CD14-positive monocyte (primary cell): ENCODE measurements around the gene SGCD. TPM values are rescaled to one million over a fixed set of nuclear protein-coding genes. Genes with fewer than 3 reads are reported as not detected.

Experiments used
- DNase-seq, 3 donors: peaks; one replicate each; pipeline ENCODE4 v3.0.0-alpha.2; 2011 to 2022
- H2AFZ ChIP-seq: 2 replicates; pipeline ENCODE4 v1.6.0; 2012; ENCODE audit warnings: mild to moderate bottlenecking, low read depth, low read length, inconsistent platforms; ENCODE audit not compliant: insufficient read depth, poor library complexity, severe bottlenecking
- H3K27ac ChIP-seq, 2 donors: 1 replicate in 1 of 2; 2 replicates in 1 of 2; pipeline ENCODE4 v1.5.1; 2012 to 2013; ENCODE audit warnings: low read length in 2 of 2, control low read depth in 1 of 2, inconsistent platforms in 1 of 2, low read depth in 1 of 2, mild to moderate bottlenecking in 1 of 2
- H3K27me3 ChIP-seq, 2 donors: one replicate each; pipeline versions ENCODE4 v1.6.0 to v1.6.1; 2011 to 2013; ENCODE audit warnings: low read length in 2 of 2; ENCODE audit not compliant: control insufficient read depth in 2 of 2, insufficient read depth in 2 of 2
- H3K36me3 ChIP-seq, 2 donors: replicated peaks in 1 of 2; 1 replicate in 1 of 2; 2 replicates in 1 of 2; pipeline versions ENCODE4 v1.5.1 to v1.6.1; 2012 to 2013; ENCODE audit warnings: low read length in 2 of 2, control low read depth in 1 of 2, inconsistent platforms in 1 of 2, mild to moderate bottlenecking in 1 of 2; ENCODE audit not compliant: insufficient read depth in 2 of 2, control insufficient read depth in 1 of 2
- H3K4me1 ChIP-seq, 2 donors: 1 replicate in 1 of 2; 2 replicates in 1 of 2; pipeline versions ENCODE4 v1.5.1 to v1.6.1; 2012 to 2013; ENCODE audit warnings: low read length in 2 of 2, control low read depth in 1 of 2, inconsistent platforms in 1 of 2, mild to moderate bottlenecking in 1 of 2, moderate library complexity in 1 of 2; ENCODE audit not compliant: insufficient read depth in 2 of 2, control insufficient read depth in 1 of 2
- H3K4me2 ChIP-seq: replicated peaks from 2 replicates; pipeline ENCODE3; 2012; ENCODE audit warnings: low read length, moderate library complexity, mild to moderate bottlenecking; ENCODE audit not compliant: poor library complexity, severe bottlenecking; ENCODE audit errors: extremely low read depth
- H3K4me3 ChIP-seq, 3 experiments: fragments of 200-600 bp in 1 of 3; sonication (generic) in 1 of 3; replicated peaks in 1 of 3; 1 replicate in 2 of 3; 2 replicates in 1 of 3; pipeline ENCODE4 v1.5.1; 2011 to 2013; ENCODE audit warnings: low read length in 3 of 3, mild to moderate bottlenecking in 3 of 3, control low read depth in 2 of 3, low read depth in 2 of 3, inconsistent platforms in 1 of 3, moderate library complexity in 1 of 3
- H3K79me2 ChIP-seq: 2 replicates; pipeline ENCODE4 v1.6.0; 2012; ENCODE audit warnings: mild to moderate bottlenecking, control low read depth, inconsistent platforms, low read length, moderate library complexity; ENCODE audit not compliant: insufficient read depth
- H3K9ac ChIP-seq: 2 replicates; pipeline ENCODE4 v1.6.0; 2017; ENCODE audit warnings: low read length, mild to moderate bottlenecking; ENCODE audit not compliant: insufficient read depth, poor library complexity, severe bottlenecking
- H3K9me3 ChIP-seq, 2 donors: replicated peaks in 1 of 2; 1 replicate in 1 of 2; 2 replicates in 1 of 2; pipeline versions ENCODE4 v1.5.1 to v1.6.1; 2012 to 2013; ENCODE audit warnings: low read length in 2 of 2, control low read depth in 1 of 2; ENCODE audit not compliant: control insufficient read depth in 1 of 2, insufficient read depth in 1 of 2
- H4K20me1 ChIP-seq: 2 replicates; pipeline ENCODE4 v1.6.0; 2012; ENCODE audit warnings: mild to moderate bottlenecking, low read length, control low read depth, moderate library complexity; ENCODE audit not compliant: insufficient read depth
- H3K27ac Mint-ChIP-seq, 7 donors: one replicate each; pipeline ENCODE4 v1.8.0; 2020; ENCODE audit warnings: mild to moderate bottlenecking in 7 of 7, mixed read lengths in 7 of 7, moderate library complexity in 6 of 7, inconsistent platforms in 2 of 7
- H3K27me3 Mint-ChIP-seq, 3 donors: one replicate each; pipeline ENCODE4 v1.8.0; 2021 to 2022; ENCODE audit warnings: low read depth in 3 of 3, mild to moderate bottlenecking in 3 of 3, mixed read lengths in 3 of 3, moderate library complexity in 3 of 3, inconsistent platforms in 1 of 3
- H3K36me3 Mint-ChIP-seq, 2 donors: one replicate each; pipeline ENCODE4 v1.8.0; 2020; ENCODE audit warnings: mixed read lengths in 2 of 2, inconsistent platforms in 1 of 2, mild to moderate bottlenecking in 1 of 2
- H3K4me1 Mint-ChIP-seq: one replicate; pipeline ENCODE4 v1.8.0; 2020; ENCODE audit warnings: mild to moderate bottlenecking, mixed read lengths
- H3K4me3 Mint-ChIP-seq, 2 donors: one replicate each; pipeline ENCODE4 v1.8.0; 2020; ENCODE audit warnings: mild to moderate bottlenecking in 2 of 2, mixed read lengths in 2 of 2, moderate library complexity in 1 of 2
- H3K9me3 Mint-ChIP-seq, 7 donors: one replicate each; pipeline ENCODE4 v1.8.0; 2020 to 2022; ENCODE audit warnings: mixed read lengths in 7 of 7, mild to moderate bottlenecking in 6 of 7, moderate library complexity in 6 of 7, inconsistent platforms in 2 of 7
- CTCF ChIP-seq: fragments of 200-600 bp; IDR thresholded peaks from one replicate; pipeline ENCODE4 v1.8.0; 2022; ENCODE audit warnings: antibody characterized with exemption, mild to moderate bottlenecking
- WGBS: methylation state at CpG from one replicate; pipeline ENCODE4 v1.1.5; 2013; ENCODE audit warnings: missing lambda C conversion rate; ENCODE audit not compliant: insufficient coverage; 5-methylcytosine and 5-hydroxymethylcytosine counted together
- intact Hi-C, 2 donors: fragments of 100-400 bp; cut with micrococcal nuclease; formaldehyde crosslinking; loops; one replicate each; pipeline versions ENCODE4 v1.15.0 to v1.15.1; 2023
- polyA plus RNA-seq, 3 donors: library from polyadenylated mRNA; depleted of rRNA in 1 of 3; unstranded in 2 of 3; stranded (reverse) in 1 of 3; fragments of 300-500 nt in 2 of 3; fragments of >200 nt in 1 of 3; fragmentation: Illumina TruSeq in 2 of 3; gene quantifications; 1 replicate in 2 of 3; 2 replicates in 1 of 3; pipeline ENCODE4 v1.2.3, GENCODE V29; 2012 to 2021

SGCD gene
- polyA plus RNA-seq, 3 donors = not detected

- Mint-ChIP-seq H3K4me1 (no peaks in the 10 kb centered on the region), H3K9me3 (peaks cover 0 to 5% (median 1%) of the 10 kb centered on the region in 7 donors), H3K27ac (no peak overlapping the region), H3K36me3 (no peaks in the 10 kb centered on the region), H3K4me3 (no peak overlapping the region), H3K27me3 (no peaks in the 10 kb centered on the region)
- Histone ChIP-seq H3K9me3 (peaks cover 0 to 6% of the 10 kb centered on the region in 2 donors), H3K27me3 (no peaks in the 10 kb centered on the region), H3K79me2 (no peaks in the 10 kb centered on the region), H3K27ac (no peak overlapping the region), H3K4me3 (no peak overlapping the region), H3K4me1 (no peaks in the 10 kb centered on the region), H2AFZ (no peak overlapping the region), H4K20me1 (no peaks in the 10 kb centered on the region), H3K9ac (no peak overlapping the region), H3K36me3 (no peaks in the 10 kb centered on the region), H3K4me2 (no peak overlapping the region)
- intact Hi-C loops = no loop called here
- no peak for TF ChIP-seq CTCF
- 100% methylated on average over 2 of the region's 3 CpGs for WGBS
- DNase-seq = no peak
These were observed 142.7 kb downstream of the SGCD start for GRCh38 chr5:156469636-156470035.

GRCh38 chr5:156471893-156472292 is 144.9 kb downstream of the SGCD start:
- Histone ChIP-seq H2AFZ (no peak overlapping the region), H3K4me1 (no peaks in the 10 kb centered on the region), H3K4me2 (no peak overlapping the region), H3K27ac (no peak overlapping the region), H4K20me1 (no peaks in the 10 kb centered on the region), H3K9me3 (no peaks in the 10 kb centered on the region), H3K36me3 (no peaks in the 10 kb centered on the region), H3K79me2 (no peaks in the 10 kb centered on the region), H3K4me3 (no peak overlapping the region), H3K27me3 (no peaks in the 10 kb centered on the region), H3K9ac (no peak overlapping the region)
- Mint-ChIP-seq H3K4me3 (no peak overlapping the region), H3K27me3 (peaks cover 0 to 1% (median 0%) of the 10 kb centered on the region in 3 donors), H3K36me3 (no peaks in the 10 kb centered on the region), H3K4me1 (no peaks in the 10 kb centered on the region), H3K9me3 (peaks cover 0 to 5% (median 0%) of the 10 kb centered on the region in 7 donors), H3K27ac (no peak overlapping the region)
- no peak for TF ChIP-seq CTCF
- intact Hi-C loops = no loop called here
- DNase-seq = no peak
- WGBS = no CpG with 5 or more reads among the region's 3 CpGs
